Keratinocyte (primary cell): ENCODE measurements around the gene TBC1D16. TPM values are rescaled to one million over a fixed set of nuclear protein-coding genes. Genes with fewer than 3 reads are reported as not detected.

ENCODE experiments used
- DNase-seq: peaks from one replicate; pipeline ENCODE4 v3.0.0-alpha.2; 2011; ENCODE audit warnings: low read depth, missing footprints, low spot score
- FAIRE-seq: peaks from 2 replicates; lab custom pipeline; 2011; peaks lifted over from hg19 to GRCh38; lab: Jason Lieb, UNC
- H2AFZ ChIP-seq: 2 replicates; pipeline ENCODE4 v1.6.0; 2012; ENCODE audit warnings: low read length, control low read depth, inconsistent platforms; ENCODE audit not compliant: control insufficient read depth
- H3K27ac ChIP-seq: 2 replicates; pipeline ENCODE4 v1.5.1; 2011; ENCODE audit warnings: low read length; ENCODE audit not compliant: control insufficient read depth, insufficient read depth
- H3K27me3 ChIP-seq: 3 replicates; pipeline ENCODE4 v1.6.0; 2011; ENCODE audit warnings: low read length; ENCODE audit not compliant: control insufficient read depth, insufficient read depth; ENCODE audit errors: extremely low read depth
- H3K36me3 ChIP-seq, 2 experiments: 2 replicates in 1 of 2; 3 replicates in 1 of 2; pipeline ENCODE4 v1.5.1; 2011; ENCODE audit warnings: low read length in 2 of 2, mild to moderate bottlenecking in 1 of 2; ENCODE audit not compliant: control insufficient read depth in 2 of 2, insufficient read depth in 2 of 2; ENCODE audit errors: extremely low read depth in 1 of 2
- H3K4me1 ChIP-seq: 3 replicates; pipeline ENCODE4 v1.5.1; 2011; ENCODE audit warnings: low read length; ENCODE audit not compliant: control insufficient read depth, insufficient read depth; ENCODE audit errors: extremely low read depth
- H3K4me2 ChIP-seq: 3 replicates; pipeline ENCODE4 v1.6.0; 2011; ENCODE audit warnings: low read depth, low read length; ENCODE audit not compliant: control insufficient read depth, insufficient read depth; ENCODE audit errors: extremely low read depth
- H3K4me3 ChIP-seq, 3 experiments: fragments of 200-600 bp in 1 of 3; sonication (generic) in 1 of 3; 2 replicates in 2 of 3; 3 replicates in 1 of 3; pipeline ENCODE4 v1.5.1; 2011 to 2016; ENCODE audit warnings: low read length in 3 of 3, mild to moderate bottlenecking in 3 of 3, control low read depth in 2 of 3, inconsistent platforms in 1 of 3, low read depth in 1 of 3, mixed read lengths in 1 of 3, mixed run types in 1 of 3, moderate library complexity in 1 of 3; ENCODE audit not compliant: control insufficient read depth in 2 of 3, insufficient read depth in 2 of 3; ENCODE audit errors: extremely low read depth in 1 of 3
- H3K79me2 ChIP-seq: 2 replicates; pipeline ENCODE4 v1.6.0; 2012; ENCODE audit warnings: low read length; ENCODE audit not compliant: control insufficient read depth, insufficient read depth
- H3K9ac ChIP-seq: 3 replicates; pipeline ENCODE4 v1.6.0; 2011; ENCODE audit warnings: low read length; ENCODE audit not compliant: control insufficient read depth, insufficient read depth; ENCODE audit errors: extremely low read depth
- H3K9me1 ChIP-seq: 3 replicates; pipeline ENCODE4 v1.6.0; 2011; ENCODE audit warnings: low read length; ENCODE audit not compliant: control insufficient read depth, insufficient read depth; ENCODE audit errors: extremely low read depth
- H3K9me3 ChIP-seq: 2 replicates; pipeline ENCODE4 v1.5.1; 2012; ENCODE audit warnings: low read depth, low read length; ENCODE audit not compliant: control insufficient read depth
- H4K20me1 ChIP-seq: 3 replicates; pipeline ENCODE4 v1.6.0; 2011; ENCODE audit warnings: low read length; ENCODE audit not compliant: control insufficient read depth, insufficient read depth; ENCODE audit errors: extremely low read depth
- CTCF ChIP-seq, 3 experiments: IDR thresholded peaks in 1 of 3; conservative IDR thresholded peaks in 1 of 3; optimal IDR thresholded peaks in 1 of 3; 2 replicates in 2 of 3; 3 replicates in 1 of 3; pipeline versions ENCODE3 to v1.5.1; 2011; ENCODE audit warnings: low read length in 3 of 3, mild to moderate bottlenecking in 3 of 3, moderate library complexity in 2 of 3, control low read depth in 1 of 3, inconsistent platforms in 1 of 3; ENCODE audit not compliant: insufficient read depth in 2 of 3; ENCODE audit errors: extremely low read depth in 1 of 3
- EZH2 ChIP-seq: IDR thresholded peaks from one replicate; pipeline ENCODE4 v1.6.1; 2012; ENCODE audit warnings: inconsistent platforms, mild to moderate bottlenecking, low read length, moderate library complexity
- dilution Hi-C: fragments of 300-500 bp; cut with MboI; formaldehyde crosslinking; loops from one replicate; pipeline ENCODE4 v1.7.0; 2020; ENCODE audit warnings: low sequenced_read_pairs; ENCODE audit not compliant: extremely low pct_ligation_motif_present
- polyA plus RNA-seq, 5 experiments: library from polyadenylated mRNA; depleted of rRNA in 3 of 5; stranded (reverse) in 3 of 5; stranded (forward) in 1 of 5; unstranded in 1 of 5; fragments of >200 nt; gene quantifications; 1 replicate in 1 of 5; 2 replicates in 3 of 5; 3 replicates in 1 of 5; pipeline versions ENCODE4 v1.2.1 to v1.2.3, GENCODE V29; 2011 to 2012; ENCODE audit warnings: missing spikeins in 2 of 5, low read depth in 1 of 5, low replicate concordance in 1 of 5

Gene TBC1D16
- polyA plus RNA-seq, 1 donor (not counting 4 experiments of a cell fraction or from before 2014, with no cell fraction given): 8.6 TPM

GRCh38 chr17:79883202-79883601, 152.5 kb downstream of the TBC1D16 start:
- Histone ChIP-seq H4K20me1 (no peaks in the 10 kb centered on the region), H3K9me1 (no peaks in the 10 kb centered on the region), H3K4me3 (no peak overlapping the region), H3K4me1 (no peaks in the 10 kb centered on the region), H3K9ac (no peak overlapping the region), H3K27me3 (peaks cover 4% of the 10 kb centered on the region), H2AFZ (no peak overlapping the region), H3K27ac (no peak overlapping the region), H3K79me2 (no peaks in the 10 kb centered on the region), H3K4me2 (no peak overlapping the region), H3K36me3 (no peaks in the 10 kb centered on the region), H3K9me3 (no peaks in the 10 kb centered on the region)
- dilution Hi-C loops: no loop called here
- FAIRE-seq: no peak
- no peak for TF ChIP-seq CTCF (optimal IDR thresholded peaks at IDR 0.05 in 1 of 3, IDR thresholded peaks at IDR 0.05 in 1 of 3, conservative IDR thresholded peaks at IDR 0.05 in 1 of 3; ENCODE audit: extremely low read depth in 1 of 3, insufficient read depth in 2 of 3, low read length in 3 of 3)
- no peak for TF ChIP-seq EZH2
- no peak for DNase-seq

Other genes with a start within 250 kb of the TBC1D16 start
- gene CBX8, start 238.8 kb downstream of the TBC1D16 start, polyA plus RNA-seq: 0.22 to 0.49 TPM (median 0.24 TPM) in 3 replicates
- 5.4 to 11.0 TPM (median 7.0 TPM) in 3 replicates for gene CBX4, start 196.4 kb downstream of the TBC1D16 start, polyA plus RNA-seq
- gene CCDC40, start 770 bp upstream of the TBC1D16 start, polyA plus RNA-seq: 1.9 to 2.4 TPM (median 2.2 TPM) in 3 replicates
- 3.2 to 9.8 TPM (median 5.8 TPM) in 3 replicates for gene GAA, start 65.7 kb upstream of the TBC1D16 start, polyA plus RNA-seq
- gene EIF4A3, start 111.3 kb upstream of the TBC1D16 start, polyA plus RNA-seq: 78.9 to 143 TPM (median 125 TPM) in 3 replicates
- gene CARD14, start 134.2 kb upstream of the TBC1D16 start, polyA plus RNA-seq: 0.23 to 1.6 TPM (median 0.49 TPM) in 3 replicates
- gene SGSH, start 184.5 kb upstream of the TBC1D16 start, polyA plus RNA-seq: 8.9 to 21.5 TPM (median 9.6 TPM) in 3 replicates
- 2.2 to 4.7 TPM (median 3.0 TPM) in 3 replicates for gene SLC26A11, start 184.6 kb upstream of the TBC1D16 start, polyA plus RNA-seq
- 21.0 to 34.1 TPM (median 24.4 TPM) in 3 replicates for gene RNF213, start 225.0 kb upstream of the TBC1D16 start, polyA plus RNA-seq